WERI-Rb-1 (cell line): ENCODE measurements around the gene USP2.
"Not testable (repeated sequence)": the region's sequence is repeated elsewhere in the genome, so short reads cannot be mapped to it uniquely, and the experiment has no call there.

Source experiments
- DNase-seq: peaks from one replicate; pipeline ENCODE4 v3.0.0-alpha.2; 2020
- H3K27ac ChIP-seq: fragments of 250-450 bp; sonication (Bioruptor Pico); 2 replicates; pipeline ENCODE4 v1.5.1; 2020; ENCODE audit warnings: mild to moderate bottlenecking, moderate library complexity
- H3K27me3 ChIP-seq: fragments of 250-450 bp; sonication (Bioruptor Pico); 2 replicates; pipeline ENCODE4 v1.5.1; 2021; ENCODE audit warnings: mild to moderate bottlenecking, low read depth, moderate library complexity; ENCODE audit not compliant: insufficient read depth, severe bottlenecking
- H3K36me3 ChIP-seq: fragments of 250-450 bp; sonication (Bioruptor Pico); 2 replicates; pipeline ENCODE4 v1.5.1; 2020; ENCODE audit warnings: mild to moderate bottlenecking, moderate library complexity
- H3K4me3 ChIP-seq: 2 replicates; pipeline ENCODE4 v1.5.1; 2011; ENCODE audit warnings: low read depth, mild to moderate bottlenecking, control low read depth, low read length
- H3K9me3 ChIP-seq: fragments of 250-450 bp; sonication (Bioruptor Pico); 2 replicates; pipeline ENCODE4 v1.5.1; 2021; ENCODE audit warnings: mild to moderate bottlenecking, moderate library complexity; ENCODE audit not compliant: severe bottlenecking
- CTCF ChIP-seq: IDR thresholded peaks from 2 replicates; pipeline ENCODE4 v1.5.1; 2011; ENCODE audit warnings: low read depth, mild to moderate bottlenecking, control low read depth, inconsistent platforms, low read length

The USP2 gene

GRCh38 chr11:119409731-119410130 lies 28.2 kb upstream of the USP2 start:
- H3K36me3 ChIP-seq: no peaks in the 10 kb centered on the region
- peaks cover 4% of the 10 kb centered on the region for H3K9me3 ChIP-seq
- H3K27me3 ChIP-seq: no peaks in the 10 kb centered on the region
- H3K27ac ChIP-seq: no peak overlapping the region
- no peak for DNase-seq
- TF ChIP-seq CTCF: no peak
- no peak overlapping the region for H3K4me3 ChIP-seq

GRCh38 chr11:119406005-119406404 lies 24.5 kb upstream of the USP2 start:
- Histone ChIP-seq H3K4me3 (no peak overlapping the region), H3K9me3 (no peaks in the 10 kb centered on the region), H3K36me3 (no peaks in the 10 kb centered on the region), H3K27ac (no peak overlapping the region), H3K27me3 (no peaks in the 10 kb centered on the region)
- DNase-seq: no peak
- no peak for TF ChIP-seq CTCF

- H3K9me3 ChIP-seq, H3K27ac ChIP-seq, H3K4me3 ChIP-seq, H3K27me3 ChIP-seq, H3K36me3 ChIP-seq, DNase-seq: not testable (repeated sequence)
Observed at GRCh38 chr11:119405448-119405847, 24.0 kb upstream of the USP2 start.

- Histone ChIP-seq H3K4me3 (no peak overlapping the region), H3K27ac (no peak overlapping the region), H3K27me3 (no peaks in the 10 kb centered on the region), H3K9me3 (no peaks in the 10 kb centered on the region), H3K36me3 (no peaks in the 10 kb centered on the region)
- no peak for DNase-seq
- TF ChIP-seq CTCF: no peak
Observed at GRCh38 chr11:119404872-119405271, 23.4 kb upstream of the USP2 start.

GRCh38 chr11:119403021-119403420 lies 21.5 kb upstream of the USP2 start:
- no peak for TF ChIP-seq CTCF
- no peak overlapping the region for H3K4me3 ChIP-seq
- no peaks in the 10 kb centered on the region for H3K27me3 ChIP-seq
- H3K9me3 ChIP-seq: peaks cover 4% of the 10 kb centered on the region
- no peak for DNase-seq
- no peaks in the 10 kb centered on the region for H3K36me3 ChIP-seq
- no peak overlapping the region for H3K27ac ChIP-seq

GRCh38 chr11:119402470-119402869 lies 21.0 kb upstream of the USP2 start:
- Histone ChIP-seq H3K27ac (no peak overlapping the region), H3K27me3 (no peaks in the 10 kb centered on the region), H3K4me3 (no peak overlapping the region), H3K36me3 (no peaks in the 10 kb centered on the region), H3K9me3 (peaks cover 10% of the 10 kb centered on the region)
- no peak for TF ChIP-seq CTCF
- DNase-seq: no peak
